Endothelial cell of umbilical vein (primary cell): ENCODE data around the gene SNN. TPM values are rescaled to one million over a fixed set of nuclear protein-coding genes. Genes with fewer than 3 reads are reported as not detected.

Experiments used
- BruUV-seq: library from RNA; stranded (reverse); fragments of 400-500 nt; replicated peaks from 2 replicates; lab custom pipeline; 2021; lab: Mats Ljungman, UMichigan
- CTCF ChIA-PET: fragments of 300-600, 350-600 bp; sonication (Branson Sonifier 250); formaldehyde crosslinking; loops from one replicate; lab custom pipeline; 2021; ENCODE audit warnings: antibody characterized with exemption, inconsistent platforms; lab: Charles Lee
- POLR2A ChIA-PET: fragments of 300-600, 350-600 bp; sonication (Branson Sonifier 250); formaldehyde crosslinking; loops from one replicate; lab custom pipeline; 2021; ENCODE audit warnings: antibody characterized with exemption, inconsistent platforms; lab: Charles Lee
- DNase-seq: peaks from one replicate; pipeline ENCODE4 v3.0.0-alpha.2; 2011; ENCODE audit warnings: low read depth, low spot score
- FAIRE-seq: peaks from 2 replicates; lab custom pipeline; 2011; peaks lifted over from hg19 to GRCh38; lab: Jason Lieb, UNC
- H2AFZ ChIP-seq: 2 replicates; pipeline ENCODE4 v1.6.0; 2012; ENCODE audit warnings: low read depth, low read length, control low read depth, inconsistent platforms
- H3K27ac ChIP-seq: 2 replicates; pipeline ENCODE4 v1.5.1; 2011; ENCODE audit warnings: low read depth, mild to moderate bottlenecking, control low read depth, low read length, moderate library complexity; ENCODE audit not compliant: insufficient read depth
- H3K27me3 ChIP-seq, 2 experiments: 2 replicates each; pipeline versions ENCODE4 v1.6.0 to v1.6.1; 2011; ENCODE audit warnings: low read length in 2 of 2, mixed read lengths in 1 of 2; ENCODE audit not compliant: control insufficient read depth in 2 of 2, insufficient read depth in 2 of 2
- H3K36me3 ChIP-seq, 2 experiments: 2 replicates in 1 of 2; 3 replicates in 1 of 2; pipeline ENCODE4 v1.5.1; 2011; ENCODE audit warnings: low read length in 2 of 2, mild to moderate bottlenecking in 1 of 2, moderate library complexity in 1 of 2; ENCODE audit not compliant: control insufficient read depth in 2 of 2, insufficient read depth in 2 of 2; ENCODE audit errors: extremely low read depth in 1 of 2
- H3K4me1 ChIP-seq: 3 replicates; pipeline ENCODE4 v1.5.1; 2011; ENCODE audit warnings: mild to moderate bottlenecking, low read length; ENCODE audit not compliant: control insufficient read depth, insufficient read depth; ENCODE audit errors: extremely low read depth
- H3K4me2 ChIP-seq: 2 replicates; pipeline ENCODE4 v1.6.1; 2011; ENCODE audit warnings: low read length, control low read depth, mixed read lengths; ENCODE audit not compliant: insufficient read depth
- H3K4me3 ChIP-seq, 3 experiments: fragments of 200-600 bp in 1 of 3; sonication (generic), shearing (Covaris generic) in 1 of 3; replicated peaks in 1 of 3; 2 replicates each; pipeline ENCODE4 v1.5.1; 2011 to 2016; ENCODE audit warnings: control low read depth in 3 of 3, low read length in 3 of 3, mild to moderate bottlenecking in 2 of 3, inconsistent platforms in 1 of 3, low read depth in 1 of 3, moderate library complexity in 1 of 3; ENCODE audit not compliant: insufficient read depth in 1 of 3
- H3K79me2 ChIP-seq: 2 replicates; pipeline ENCODE4 v1.6.0; 2012; ENCODE audit warnings: low read length, inconsistent platforms; ENCODE audit not compliant: control insufficient read depth, insufficient read depth
- H3K9ac ChIP-seq: replicated peaks from 2 replicates; pipeline ENCODE3; 2011; ENCODE audit warnings: low read length, control low read depth; ENCODE audit not compliant: insufficient read depth; ENCODE audit errors: extremely low read depth
- H3K9me1 ChIP-seq: replicated peaks from 3 replicates; pipeline ENCODE4 v1.6.0; 2011; ENCODE audit warnings: mild to moderate bottlenecking, low read length; ENCODE audit not compliant: control insufficient read depth, insufficient read depth; ENCODE audit errors: extremely low read depth
- H3K9me3 ChIP-seq: replicated peaks from 2 replicates; pipeline ENCODE4 v1.5.1; 2012; ENCODE audit warnings: low read length, inconsistent platforms; ENCODE audit not compliant: control insufficient read depth, insufficient read depth
- H4K20me1 ChIP-seq: replicated peaks from 2 replicates; pipeline ENCODE3; 2011; ENCODE audit warnings: mild to moderate bottlenecking, low read length; ENCODE audit not compliant: control insufficient read depth, insufficient read depth; ENCODE audit errors: extremely low read depth
- CTCF ChIP-seq, 2 donors: IDR thresholded peaks; 1 replicate in 1 of 2; 2 replicates in 1 of 2; pipeline ENCODE4 v1.5.1; 2011; ENCODE audit warnings: low read length in 2 of 2, mild to moderate bottlenecking in 2 of 2, moderate library complexity in 2 of 2, control low read depth in 1 of 2, inconsistent platforms in 1 of 2, low read depth in 1 of 2; ENCODE audit not compliant: insufficient read depth in 1 of 2; ENCODE audit errors: extremely low read depth in 1 of 2
- EZH2 ChIP-seq: IDR thresholded peaks from 2 replicates; pipeline ENCODE4 v1.6.1; 2012; ENCODE audit warnings: borderline replicate concordance, low read depth, mild to moderate bottlenecking, moderate library complexity, low read length, inconsistent platforms; ENCODE audit not compliant: severe bottlenecking
- FOS ChIP-seq: IDR thresholded peaks from 2 replicates; pipeline ENCODE4 v1.6.1; 2011; ENCODE audit warnings: mild to moderate bottlenecking, low read length, moderate library complexity, borderline replicate concordance; ENCODE audit not compliant: insufficient read depth
- GATA2 ChIP-seq: IDR thresholded peaks from 2 replicates; pipeline ENCODE4 v1.7.0; 2011; ENCODE audit warnings: low read depth, mild to moderate bottlenecking, moderate library complexity, mixed read lengths, low read length; ENCODE audit not compliant: insufficient read length, insufficient read depth
- JUN ChIP-seq: IDR thresholded peaks from 2 replicates; pipeline ENCODE4 v1.6.1; 2011; ENCODE audit warnings: borderline replicate concordance, low read depth; ENCODE audit not compliant: insufficient read length, insufficient read depth
- MAX ChIP-seq: IDR thresholded peaks from 2 replicates; pipeline ENCODE4 v1.6.1; 2011; ENCODE audit not compliant: insufficient read depth, insufficient read length
- MYC ChIP-seq: IDR thresholded peaks from one replicate; pipeline ENCODE4 v1.6.1; 2011; ENCODE audit warnings: mild to moderate bottlenecking, low read depth, low read length
- POLR2A ChIP-seq: IDR thresholded peaks from 2 replicates; pipeline ENCODE4 v1.6.1; 2012; ENCODE audit warnings: low read depth, mild to moderate bottlenecking, control low read depth, low read length
- POLR2AphosphoS5 ChIP-seq: IDR thresholded peaks from 2 replicates; pipeline ENCODE4 v1.6.1; 2012; ENCODE audit warnings: low read depth, mild to moderate bottlenecking, control low read depth, low read length, moderate library complexity; ENCODE audit not compliant: insufficient read depth
- dilution Hi-C: fragments of 300-500 bp; cut with MboI; formaldehyde crosslinking; loops from one replicate; pipeline ENCODE4 v1.15.0; 2019; ENCODE audit warnings: low sequenced_read_pairs; ENCODE audit not compliant: extremely low pct_ligation_motif_present
- intact Hi-C: fragments of 100-400 bp; cut with micrococcal nuclease; formaldehyde crosslinking; loops from one replicate; pipeline ENCODE4 v1.10.0; 2022
- polyA plus RNA-seq, 4 experiments: library from polyadenylated mRNA; depleted of rRNA in 3 of 4; stranded (reverse) in 3 of 4; unstranded in 1 of 4; fragments of >200 nt; gene quantifications; 2 replicates each; pipeline versions ENCODE4 v1.2.1 to v1.2.3, GENCODE V29; 2011 to 2012; ENCODE audit warnings: missing spikeins in 1 of 4
- total RNA-seq: library from RNA; stranded (reverse); gene quantifications from 2 replicates; pipeline ENCODE4 v1.2.3, GENCODE V29; 2021

Gene SNN
- total and polyA plus RNA-seq, 2 donors (not counting 3 experiments of a cell fraction or from before 2014, with no cell fraction given): 17.7 to 24.1 TPM

GRCh38 chr16:11642765-11643116, 25.5 kb upstream of the SNN start:
- no peaks in the 10 kb centered on the region for H4K20me1 ChIP-seq
- BruUV-seq: no TSS peak
- H3K4me2 ChIP-seq: no peak overlapping the region
- no peaks in the 10 kb centered on the region for H3K9me1 ChIP-seq
- no peak overlapping the region for H3K4me3 ChIP-seq
- no peaks in the 10 kb centered on the region for H3K79me2 ChIP-seq
- ChIA-PET CTCF (interaction anchor here (0.6 to 2.3 kb wide), 6 partner anchors 72 to 425 kb away, joined by 3 to 21 read pairs (median 4); no protein-coding TSS in a partner anchor), POLR2A (no interaction called here)
- peaks cover 2% of the 10 kb centered on the region in 2 experiments for H3K27me3 ChIP-seq
- no peak overlapping the region for H3K9ac ChIP-seq
- H3K9me3 ChIP-seq: no peaks in the 10 kb centered on the region
- no peaks in the 10 kb centered on the region for H3K36me3 ChIP-seq
- H3K27ac ChIP-seq: no peak overlapping the region
- H3K4me1 ChIP-seq: peaks cover 3% of the 10 kb centered on the region
- intact Hi-C loops: no loop called here
- dilution Hi-C loops: no loop called here
- no peak overlapping the region for H2AFZ ChIP-seq
- DNase-seq (no peak), FAIRE-seq (no peak)
- TF ChIP-seq EZH2: no peak
- TF ChIP-seq MYC: no peak
- TF ChIP-seq MAX: no peak
- TF ChIP-seq GATA2: no peak
- TF ChIP-seq FOS: no peak
- no peak for TF ChIP-seq POLR2AphosphoS5
- TF ChIP-seq CTCF (IDR thresholded peaks at IDR 0.05; ENCODE audit: extremely low read depth in 1 of 2, insufficient read depth in 1 of 2, low read depth in 1 of 2, low read length in 2 of 2): no peak
- TF ChIP-seq POLR2A: no peak
- TF ChIP-seq JUN: no peak
